ENCODE data around the gene SHISA9. TPM values are rescaled to one million over a fixed set of nuclear protein-coding genes. Genes with fewer than 3 reads are reported as not detected.
"Not testable (repeated sequence)": the region's sequence is repeated elsewhere in the genome, so short reads cannot be mapped to it uniquely, and the experiment has no call there.

Gene SHISA9
- total RNA-seq, 1 donor from 2014 or later = not detected

DNA sequence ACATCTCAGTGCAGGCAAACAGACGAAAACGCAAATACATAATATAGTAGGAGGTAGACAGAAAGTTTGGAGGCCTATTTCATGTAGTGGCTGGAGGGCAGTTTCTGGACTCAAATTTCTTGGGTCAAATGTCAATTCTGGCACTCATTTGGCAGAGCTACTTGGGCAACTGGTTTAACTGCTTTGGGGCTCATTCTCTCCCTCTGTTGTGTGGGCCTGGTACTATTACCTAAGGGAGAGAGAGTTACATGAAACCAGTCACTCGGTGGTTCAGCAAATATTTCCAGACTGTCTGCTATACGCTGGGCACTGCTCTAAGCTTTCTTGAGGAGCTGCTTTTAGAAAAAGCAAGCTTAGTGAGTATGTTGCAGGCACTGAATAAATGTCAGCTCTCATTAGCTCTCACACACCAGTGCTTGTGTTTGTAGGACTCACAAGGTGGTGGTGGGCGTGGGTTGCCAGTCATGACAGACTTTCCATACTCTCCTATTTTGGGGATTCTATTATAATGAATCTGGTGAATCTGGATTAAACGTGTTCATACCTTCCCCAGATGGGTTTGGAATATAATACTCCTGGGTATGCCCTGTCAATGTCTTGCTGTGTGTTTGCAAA lies 1.8 kb upstream of the SHISA9 start:
- intact Hi-C loops (cut with micrococcal nuclease) = loop anchor here (10.0 kb wide), 1 partner anchor 805 kb away; no protein-coding TSS in a partner anchor

GRCh38 chr16:12900156-12900555 lies 1.2 kb upstream of the SHISA9 start:
- intact Hi-C loops (cut with micrococcal nuclease) = loop anchor here (10.0 kb wide), 1 partner anchor 805 kb away; no protein-coding TSS in a partner anchor

DNA sequence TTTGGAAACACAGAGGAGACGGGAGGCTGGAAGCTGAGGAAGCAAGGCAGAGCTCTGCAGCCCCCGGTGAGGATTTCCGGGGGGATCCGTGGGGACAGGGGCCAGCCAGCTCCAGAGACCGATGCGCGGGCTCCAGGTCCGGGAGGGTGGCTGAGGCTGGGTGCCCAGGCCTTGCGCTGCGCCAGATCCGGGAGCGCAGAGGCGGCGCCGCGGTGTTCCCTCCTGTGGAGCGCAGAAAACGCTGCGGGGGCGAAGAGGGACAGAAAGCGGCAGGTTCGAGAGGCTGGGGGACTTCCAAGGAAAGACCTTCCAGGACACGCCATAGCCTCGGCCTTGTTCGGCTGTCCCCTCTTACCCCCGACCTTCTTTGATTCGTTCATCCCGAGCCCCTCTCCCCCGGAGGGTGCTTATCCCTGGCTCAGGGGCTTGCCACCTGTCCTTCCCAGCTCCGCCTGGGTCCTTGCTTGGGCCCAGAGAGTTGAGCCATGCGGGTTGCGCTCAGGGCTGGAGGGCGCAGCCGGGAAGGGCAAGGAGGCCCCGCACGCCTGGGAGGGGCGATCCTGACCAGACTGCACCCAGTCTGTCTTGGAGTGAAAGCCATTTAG lies 697 bp upstream of the SHISA9 start:
- intact Hi-C loops (cut with micrococcal nuclease) = loop anchor here (10.0 kb wide), 1 partner anchor 806 kb away; no protein-coding TSS in a partner anchor

- intact Hi-C loops (cut with micrococcal nuclease) = loop anchor here (10.0 kb wide), 1 partner anchor 806 kb away; no protein-coding TSS in a partner anchor
These were observed 198 bp upstream of the SHISA9 start for GRCh38 chr16:12901204-12901596.

DNA sequence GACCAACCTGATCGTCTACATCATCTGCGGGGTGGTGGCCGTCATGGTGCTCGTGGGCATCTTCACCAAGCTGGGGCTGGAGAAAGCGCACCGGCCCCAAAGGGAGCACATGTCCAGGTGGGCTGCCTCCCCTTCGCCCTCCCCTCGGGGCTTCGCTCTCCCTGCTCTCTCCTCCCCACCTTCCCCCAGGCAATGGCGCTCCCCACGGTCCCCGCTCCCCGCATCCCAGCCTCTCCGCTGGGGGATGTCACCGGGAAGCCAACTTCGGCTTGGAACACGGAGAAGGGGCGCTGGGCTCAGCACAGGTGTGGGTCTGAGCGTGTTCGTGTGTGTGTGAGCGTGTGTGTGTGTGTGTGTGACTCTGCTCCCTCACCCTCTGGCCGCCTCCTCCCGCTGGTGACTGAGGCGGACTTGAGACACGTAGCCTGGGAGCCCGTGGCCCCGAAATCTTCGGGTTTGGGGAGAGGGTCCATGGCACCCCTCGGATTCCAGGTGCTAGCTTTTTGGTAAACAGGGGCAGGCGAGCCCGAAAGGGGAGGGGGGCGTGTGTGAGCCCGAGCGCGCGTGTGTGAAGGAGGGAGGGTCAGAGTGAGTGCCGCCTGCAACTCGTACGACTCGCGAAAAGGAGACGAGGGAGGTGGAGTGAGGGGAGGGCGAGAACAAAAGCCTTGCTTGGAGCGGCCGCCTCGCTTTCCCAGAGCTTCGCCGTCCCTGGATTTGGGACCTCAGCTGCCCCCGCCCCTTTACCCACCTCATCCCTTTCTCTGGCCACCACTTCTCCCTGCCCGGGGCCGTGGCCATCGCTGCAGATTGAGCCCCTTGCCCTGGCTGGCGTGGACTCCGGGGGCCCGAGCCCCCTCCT lies 1.3 kb downstream of the SHISA9 start:
- intact Hi-C loops (cut with micrococcal nuclease) = loop anchor here (10.0 kb wide), 1 partner anchor 808 kb away; no protein-coding TSS in a partner anchor

DNA sequence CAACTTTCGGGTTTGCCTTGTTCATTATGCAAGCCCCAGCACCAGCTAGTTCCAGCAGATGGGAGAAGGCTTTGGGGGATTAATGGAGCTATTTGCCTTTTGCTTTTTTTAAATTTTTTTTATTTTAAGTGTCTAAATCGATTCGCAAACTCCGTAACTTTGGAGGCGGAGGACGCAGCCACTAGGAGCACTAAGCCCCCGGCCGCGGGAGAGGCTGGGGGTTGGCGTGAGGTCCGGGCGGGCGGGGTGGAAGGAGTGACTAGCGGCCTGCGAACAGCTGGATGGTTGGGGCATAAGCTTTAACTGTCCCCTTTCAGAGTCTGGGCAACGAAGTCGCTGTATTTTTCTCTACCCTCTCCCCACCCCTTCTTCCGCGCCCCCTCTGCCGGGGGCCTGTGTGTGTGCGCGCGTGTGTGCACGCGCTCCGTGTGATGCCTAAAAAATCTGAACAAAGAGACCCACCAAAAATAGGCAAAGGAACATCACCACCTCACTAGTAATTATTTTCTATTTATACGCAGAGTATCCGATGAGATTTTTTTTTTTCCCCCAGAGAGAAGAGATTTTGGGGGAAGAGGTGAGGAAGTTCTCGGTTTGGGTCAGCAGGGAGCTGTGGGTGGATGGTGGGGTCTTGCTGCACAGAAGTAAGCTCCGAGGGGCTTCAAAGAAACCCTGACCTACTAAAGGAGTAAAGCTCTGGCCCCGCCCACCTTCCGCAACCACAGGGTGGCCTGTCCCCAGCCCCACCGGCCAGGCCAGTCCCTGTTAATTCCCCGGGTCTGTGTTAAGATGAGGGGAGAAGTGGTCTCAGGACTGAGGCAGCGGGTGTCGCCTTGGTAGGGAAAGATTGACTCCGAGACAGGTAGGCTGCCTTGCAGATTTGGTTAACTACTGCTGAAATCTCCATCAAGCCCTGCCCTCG lies 2.3 kb downstream of the SHISA9 start:
- intact Hi-C loops (cut with micrococcal nuclease) = loop anchor here (10.0 kb wide), 1 partner anchor 809 kb away; no protein-coding TSS in a partner anchor

DNA sequence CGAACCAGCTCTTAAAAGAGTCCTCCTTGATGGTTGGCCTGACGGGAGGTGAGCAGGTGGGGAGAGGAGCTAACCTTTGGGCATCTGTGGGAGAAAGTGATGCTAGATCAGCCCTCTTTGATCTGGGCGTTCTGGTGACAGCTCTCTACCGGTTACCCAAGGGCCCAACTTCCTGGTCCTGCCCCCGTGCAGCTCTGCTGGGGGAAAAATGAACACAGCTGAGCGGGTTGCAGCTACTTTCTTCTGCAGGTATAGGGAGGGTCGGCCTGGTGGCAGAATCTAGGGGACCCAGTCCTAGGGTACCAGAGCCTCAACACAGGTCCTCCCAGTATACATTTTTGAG lies 2.9 kb downstream of the SHISA9 start:
- intact Hi-C loops (cut with micrococcal nuclease) = loop anchor here (10.0 kb wide), 1 partner anchor 809 kb away; no protein-coding TSS in a partner anchor

DNA sequence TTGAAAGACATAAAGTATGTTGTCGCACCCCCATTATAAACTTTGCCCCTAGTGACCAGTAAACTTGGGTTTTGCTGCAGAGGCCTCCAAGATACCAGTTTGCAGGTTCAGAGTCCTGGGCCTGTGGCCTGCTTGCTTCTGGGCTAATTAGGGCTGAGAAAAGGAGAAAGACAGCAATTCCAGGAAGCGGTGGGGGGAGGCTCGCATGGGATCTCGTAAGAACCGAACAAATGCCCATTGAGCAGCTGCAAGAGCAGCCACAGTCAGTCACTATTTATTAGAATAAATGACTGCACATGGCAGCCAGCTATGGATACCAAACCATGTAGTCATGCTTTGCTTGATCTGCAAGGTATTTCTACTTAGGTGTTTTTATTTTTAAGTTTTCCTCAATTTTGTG lies 4.9 kb downstream of the SHISA9 start:
- intact Hi-C loops (cut with micrococcal nuclease) = loop anchor here (5.0 to 10.0 kb wide), 2 partner anchors 449 to 811 kb away; no protein-coding TSS in a partner anchor

DNA sequence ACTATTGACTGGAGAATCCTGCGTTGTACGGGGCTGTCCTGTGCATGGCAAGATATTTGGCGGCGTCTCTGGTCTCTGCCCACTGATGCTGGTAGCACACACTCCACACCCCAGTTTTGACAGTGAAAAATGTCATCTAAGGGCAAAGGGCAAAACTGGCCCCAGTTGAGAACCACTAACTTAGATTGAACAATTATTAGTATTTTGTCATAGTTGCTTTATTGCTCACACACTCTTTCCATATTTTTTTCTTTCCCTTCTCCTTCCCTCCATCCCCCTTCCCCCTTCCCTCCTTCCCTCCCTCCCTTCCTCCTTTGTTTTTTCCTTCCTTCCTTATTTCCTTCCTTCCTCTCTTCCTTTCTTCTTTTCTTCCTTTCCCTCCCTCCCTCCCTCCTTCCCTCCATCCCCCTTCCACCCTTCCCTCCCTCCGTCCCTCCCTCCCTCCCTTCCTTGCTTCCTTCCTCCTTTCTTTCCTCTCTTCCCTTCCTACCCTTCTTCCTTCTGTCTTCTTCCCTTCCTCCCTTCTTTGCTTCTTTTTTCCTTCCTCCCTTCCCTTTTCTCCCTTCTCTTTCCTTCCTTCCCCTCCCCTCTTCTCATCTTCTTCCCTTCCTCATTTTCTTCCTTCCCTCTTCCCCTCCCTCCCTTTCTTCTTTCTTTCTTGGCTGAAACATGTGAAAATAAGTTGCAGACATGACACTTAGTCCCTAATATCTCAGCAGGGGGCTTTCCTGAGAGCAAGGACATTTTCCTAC lies 5.5 kb downstream of the SHISA9 start:
- intact Hi-C loops (cut with micrococcal nuclease) = loop anchor here (5.0 to 10.0 kb wide), 2 partner anchors 450 to 812 kb away; no protein-coding TSS in a partner anchor

DNA sequence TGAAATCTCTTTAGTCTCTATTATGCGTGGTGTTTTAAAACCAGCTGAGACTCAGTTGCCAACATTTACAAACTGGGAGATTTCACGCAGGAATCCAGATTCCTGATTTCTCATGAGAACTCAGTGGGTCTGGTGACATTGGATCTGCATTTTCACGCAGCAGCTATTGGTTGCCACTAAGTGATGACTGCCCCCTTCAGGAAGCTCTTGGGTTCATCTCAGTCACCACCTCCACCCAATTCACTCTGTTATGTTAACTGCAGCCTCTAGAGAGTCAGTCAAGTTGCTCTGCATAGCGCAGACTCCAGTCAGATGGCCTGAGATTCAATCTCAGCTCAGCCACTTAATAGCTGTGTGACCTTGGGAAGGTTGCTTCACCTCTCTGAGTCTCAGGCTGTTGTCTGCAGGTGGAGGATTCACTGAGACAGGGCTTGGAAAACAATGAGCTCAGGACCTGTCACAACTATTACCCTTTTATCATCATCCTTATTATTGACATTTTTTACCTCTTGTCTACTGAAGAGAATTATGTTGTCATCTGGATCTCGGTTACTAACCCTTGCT lies 6.4 kb downstream of the SHISA9 start:
- intact Hi-C loops (cut with micrococcal nuclease) = loop anchor here (5.0 to 10.0 kb wide), 2 partner anchors 450 to 813 kb away; no protein-coding TSS in a partner anchor

GRCh38 chr16:12917246-12917645 lies 15.8 kb downstream of the SHISA9 start:
- intact Hi-C loops (cut with micrococcal nuclease) = no loop called here

- intact Hi-C loops (cut with micrococcal nuclease) = no loop called here
These were observed 16.3 kb downstream of the SHISA9 start for GRCh38 chr16:12917653-12918052.

DNA sequence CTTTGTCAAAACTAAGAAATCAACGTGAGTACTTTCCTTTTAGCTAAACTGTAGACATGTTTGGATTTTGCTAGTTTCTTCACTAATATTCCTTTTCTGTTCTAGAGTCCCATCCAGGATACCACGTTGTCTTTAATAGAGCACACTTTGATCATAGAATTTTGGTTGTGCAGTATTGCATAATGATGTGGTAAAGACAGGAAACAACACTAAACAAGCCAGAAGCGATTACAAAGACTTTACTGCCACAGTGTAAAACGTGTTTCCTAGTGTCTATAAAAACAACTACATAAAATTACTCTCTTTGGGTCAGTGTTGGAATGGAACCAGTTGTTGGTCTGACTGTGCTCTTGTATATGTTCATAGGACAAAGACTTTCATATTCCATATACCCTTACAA lies 19.3 kb downstream of the SHISA9 start:
- intact Hi-C loops (cut with micrococcal nuclease) = no loop called here

DNA sequence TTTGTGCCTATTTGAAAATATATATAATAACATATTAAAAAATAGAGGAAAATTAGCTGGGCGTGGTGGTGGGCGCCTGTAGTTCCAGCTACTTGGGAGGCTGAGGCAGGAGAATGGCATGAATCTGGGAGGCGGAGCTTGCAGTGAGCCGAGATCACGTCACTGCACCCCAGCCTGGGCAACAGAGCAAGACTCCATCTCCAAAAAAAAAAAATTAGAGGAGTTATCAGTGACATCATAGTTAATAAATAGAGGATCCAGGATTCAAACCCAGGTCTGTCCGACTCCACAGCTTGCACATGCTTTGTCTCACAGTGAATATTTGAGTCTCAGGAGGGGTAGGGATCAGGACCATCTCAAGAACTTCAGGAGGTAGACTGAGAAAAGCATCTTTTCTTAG lies 22.2 kb downstream of the SHISA9 start:
- intact Hi-C loops (cut with micrococcal nuclease) = not testable (repeated sequence)

- intact Hi-C loops (cut with micrococcal nuclease) = no loop called here
These were observed 23.8 kb downstream of the SHISA9 start for GRCh38 chr16:12925026-12925800.

GRCh38 chr16:12927591-12927990 lies 26.2 kb downstream of the SHISA9 start:
- intact Hi-C loops (cut with micrococcal nuclease) = no loop called here

DNA sequence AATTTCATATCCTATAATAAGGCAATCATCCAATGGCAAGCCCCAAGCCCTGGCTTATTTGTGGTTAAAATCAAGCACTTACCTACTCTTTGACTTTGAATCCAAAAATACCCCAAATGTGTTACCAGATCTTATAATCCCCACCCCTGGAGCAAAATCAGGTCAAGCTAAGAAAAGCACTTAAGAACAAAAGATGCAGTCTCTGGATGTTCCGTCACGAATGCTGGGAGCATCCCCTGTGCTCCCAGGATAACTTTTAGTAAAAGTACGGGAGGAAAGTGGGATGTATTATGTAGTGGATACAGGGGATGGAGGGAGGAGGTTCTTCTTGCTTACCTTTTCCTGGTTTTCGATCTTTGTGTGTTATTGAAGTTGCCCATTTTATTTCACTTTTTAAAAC lies 29.5 kb downstream of the SHISA9 start:
- intact Hi-C loops (cut with micrococcal nuclease) = no loop called here

DNA sequence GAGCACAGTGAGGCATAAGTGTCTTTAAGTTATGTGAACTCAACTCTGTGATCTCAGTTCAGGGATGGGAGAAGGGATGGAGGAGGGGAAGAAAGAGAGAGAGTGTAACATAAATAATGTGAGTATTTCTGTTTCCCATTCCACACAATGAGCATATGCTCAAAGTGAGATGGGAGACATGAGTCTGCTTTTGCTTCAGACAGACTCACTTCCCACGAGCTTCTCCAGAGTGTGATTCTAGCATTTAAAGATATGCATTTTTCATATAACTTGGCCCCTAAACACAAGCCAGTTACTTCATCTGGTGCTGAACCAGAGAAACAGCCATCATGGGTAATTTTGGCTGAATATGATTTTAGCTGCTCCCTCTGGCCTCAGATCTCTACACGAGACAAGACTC lies 35.0 kb downstream of the SHISA9 start:
- intact Hi-C loops (cut with micrococcal nuclease) = no loop called here

DNA sequence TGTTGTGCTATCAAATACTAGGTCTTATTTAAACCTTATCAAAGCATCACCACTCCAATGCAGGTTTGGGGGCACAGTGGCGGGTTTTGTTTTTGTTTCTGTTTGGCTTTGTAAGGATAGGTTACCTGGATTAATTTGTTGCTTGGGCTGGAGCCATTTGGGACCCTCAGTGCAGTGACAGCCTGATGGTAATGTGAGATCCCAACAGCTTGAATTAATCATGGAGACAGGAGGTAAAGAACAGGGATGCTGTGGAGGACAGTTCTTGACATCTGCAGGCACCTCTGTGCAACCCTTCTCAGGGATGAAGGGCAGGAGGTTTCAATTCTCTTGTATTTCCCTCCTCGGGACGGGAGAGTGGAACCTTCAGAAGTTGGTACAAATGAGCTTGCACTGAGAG lies 40.5 kb downstream of the SHISA9 start:
- intact Hi-C loops (cut with micrococcal nuclease) = no loop called here
